ENCODE measurements around the gene MFSD6L. TPM values are rescaled to one million over a fixed set of nuclear protein-coding genes. Genes with fewer than 3 reads are reported as not detected.
"Not testable (repeated sequence)": the region's sequence is repeated elsewhere in the genome, so short reads cannot be mapped to it uniquely, and the experiment has no call there.

The MFSD6L gene
- total RNA-seq, 1 donor from 2014 or later: 0.13 TPM

- H3K27ac Mint-ChIP-seq: no peak overlapping the region
Measured at GRCh38 chr17:8818654-8819330, 19.6 kb upstream of the MFSD6L start.

GRCh38 chr17:8818047-8818446 is 18.9 kb upstream of the MFSD6L start:
- no peak overlapping the region for H3K27ac Mint-ChIP-seq

More at GRCh38 chr17:8818654-8819330, 19.6 kb upstream of the MFSD6L start:
- H3K36me3 Mint-ChIP-seq (ENCODE audit: low read depth): no peaks in the 10 kb centered on the region
- DNase-seq (ENCODE audit: low spot score): no peak
- intact Hi-C loops (cut with micrococcal nuclease): no loop called here
- H3K4me3 Mint-ChIP-seq: no peak overlapping the region
- H3K9me3 Mint-ChIP-seq: no peaks in the 10 kb centered on the region
- H3K4me1 Mint-ChIP-seq (ENCODE audit: low read depth): no peaks in the 10 kb centered on the region
- peaks cover 2% of the 10 kb centered on the region for H3K27me3 Mint-ChIP-seq (ENCODE audit: insufficient read depth)

DNA sequence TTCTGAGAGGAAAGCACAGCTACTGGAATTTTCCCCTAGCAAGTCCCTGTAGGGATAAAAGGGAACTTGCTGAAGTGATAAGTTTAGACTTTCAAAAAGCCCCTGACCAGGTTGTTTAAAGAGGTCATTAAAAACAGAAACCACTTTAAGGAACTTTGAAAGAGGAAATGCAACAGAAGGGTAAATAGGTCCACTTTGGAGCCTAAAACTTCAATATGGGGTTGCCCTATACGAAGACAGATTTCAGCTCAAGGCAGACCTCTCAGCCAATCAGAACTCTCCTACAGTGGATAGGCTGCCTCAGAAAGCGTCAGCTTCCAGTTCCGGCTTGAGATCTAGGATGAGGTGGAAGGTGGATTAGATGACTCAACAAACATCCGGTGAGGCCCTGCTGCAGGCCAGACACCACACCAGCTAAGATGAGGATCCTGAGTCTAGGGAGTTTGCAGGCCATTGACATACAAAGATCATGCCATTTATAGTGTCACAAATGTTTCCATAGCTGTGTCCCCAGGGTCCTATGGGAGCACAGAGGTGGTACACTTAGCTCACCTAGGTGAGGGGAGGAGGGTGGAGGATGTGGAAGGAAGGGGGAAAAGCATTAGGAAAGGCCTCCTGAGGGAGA is 7.9 kb upstream of the MFSD6L start:
- H3K27ac Mint-ChIP-seq: no peak overlapping the region

More at GRCh38 chr17:8818047-8818446, 18.9 kb upstream of the MFSD6L start:
- no peak overlapping the region for H3K4me3 Mint-ChIP-seq
- no peaks in the 10 kb centered on the region for H3K9me3 Mint-ChIP-seq
- H3K36me3 Mint-ChIP-seq (ENCODE audit: low read depth): no peaks in the 10 kb centered on the region
- no peak for DNase-seq (ENCODE audit: low spot score)
- no peaks in the 10 kb centered on the region for H3K4me1 Mint-ChIP-seq (ENCODE audit: low read depth)
- H3K27me3 Mint-ChIP-seq (ENCODE audit: insufficient read depth): peaks cover 2% of the 10 kb centered on the region
- intact Hi-C loops (cut with micrococcal nuclease): no loop called here

GRCh38 chr17:8806253-8806925 is 7.2 kb upstream of the MFSD6L start:
- H3K9me3 Mint-ChIP-seq: peaks cover 8% of the 10 kb centered on the region
- peaks cover 19% of the 10 kb centered on the region for H3K36me3 Mint-ChIP-seq (ENCODE audit: low read depth)
- intact Hi-C loops (cut with micrococcal nuclease): no loop called here
- H3K27ac Mint-ChIP-seq: no peak overlapping the region
- peaks cover 11% of the 10 kb centered on the region for H3K4me1 Mint-ChIP-seq (ENCODE audit: low read depth)
- no peak for DNase-seq (ENCODE audit: low spot score)
- H3K4me3 Mint-ChIP-seq: no peak overlapping the region
- no peaks in the 10 kb centered on the region for H3K27me3 Mint-ChIP-seq (ENCODE audit: insufficient read depth)

More for the DNA sequence above, 7.9 kb upstream of the MFSD6L start:
- peaks cover 21% of the 10 kb centered on the region for H3K36me3 Mint-ChIP-seq (ENCODE audit: low read depth)
- no peak overlapping the region for H3K4me3 Mint-ChIP-seq
- DNase-seq (ENCODE audit: low spot score): no peak
- H3K9me3 Mint-ChIP-seq: peaks cover 15% of the 10 kb centered on the region
- no peaks in the 10 kb centered on the region for H3K27me3 Mint-ChIP-seq (ENCODE audit: insufficient read depth)
- peaks cover 11% of the 10 kb centered on the region for H3K4me1 Mint-ChIP-seq (ENCODE audit: low read depth)
- intact Hi-C loops (cut with micrococcal nuclease): no loop called here

- peaks cover 11% of the 10 kb centered on the region for H3K4me1 Mint-ChIP-seq (ENCODE audit: low read depth)
- H3K27ac Mint-ChIP-seq; H3K27me3 Mint-ChIP-seq (ENCODE audit: insufficient read depth); intact Hi-C loops (cut with micrococcal nuclease); DNase-seq (ENCODE audit: low spot score); H3K4me3 Mint-ChIP-seq; H3K9me3 Mint-ChIP-seq: not testable (repeated sequence)
- H3K36me3 Mint-ChIP-seq (ENCODE audit: low read depth): peaks cover 19% of the 10 kb centered on the region
Measured at GRCh38 chr17:8805396-8805795, 6.2 kb upstream of the MFSD6L start.

- Mint-ChIP-seq H3K4me1 (ENCODE audit: low read depth) (peaks cover 11% of the 10 kb centered on the region), H3K27me3 (ENCODE audit: insufficient read depth) (no peaks in the 10 kb centered on the region), H3K27ac (no peak overlapping the region), H3K9me3 (peaks cover 3% of the 10 kb centered on the region), H3K4me3 (no peak overlapping the region), H3K36me3 (ENCODE audit: low read depth) (peaks cover 15% of the 10 kb centered on the region)
- no peak for DNase-seq (ENCODE audit: low spot score)
- intact Hi-C loops (cut with micrococcal nuclease): no loop called here
Measured at GRCh38 chr17:8803531-8804420, 4.6 kb upstream of the MFSD6L start.

DNA sequence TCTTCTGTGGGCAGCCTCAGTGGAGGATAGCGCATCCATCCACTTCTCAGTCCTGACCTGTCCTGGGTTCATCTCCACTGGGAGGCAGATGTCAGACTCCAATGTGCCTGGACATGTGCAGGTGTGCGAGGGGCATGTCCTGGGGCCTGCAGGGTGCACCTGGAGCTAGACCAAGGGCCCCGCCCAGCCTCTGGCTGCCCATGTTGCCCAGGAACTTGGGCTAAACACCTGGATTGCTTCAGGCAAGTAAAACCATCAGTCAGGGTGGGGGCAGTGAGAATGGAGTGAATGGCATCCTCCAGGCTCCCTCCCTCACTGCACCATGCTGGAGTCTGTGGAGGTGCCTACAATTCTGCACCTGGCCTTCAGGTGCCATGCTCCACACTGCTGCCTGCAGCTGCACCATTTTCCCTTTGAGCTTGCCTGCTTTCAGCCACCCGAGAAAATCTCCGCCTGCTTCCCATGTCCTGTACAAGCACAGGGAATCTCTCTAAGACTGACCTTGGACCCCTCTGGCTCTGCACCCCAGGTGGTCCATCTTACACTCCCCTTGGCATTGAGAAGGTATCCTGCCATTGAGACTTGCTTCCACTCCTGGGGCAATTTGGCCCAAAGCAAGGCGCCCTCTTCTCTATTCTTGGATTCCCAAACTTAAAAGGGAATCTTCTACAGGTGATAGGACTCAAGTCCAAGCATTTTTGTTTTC is 2.1 kb upstream of the MFSD6L start:
- H3K27me3 Mint-ChIP-seq (ENCODE audit: insufficient read depth): peaks cover 2% of the 10 kb centered on the region
- no peaks in the 10 kb centered on the region for H3K9me3 Mint-ChIP-seq
- peaks cover under 1% of the 10 kb centered on the region for H3K4me1 Mint-ChIP-seq (ENCODE audit: low read depth)
- intact Hi-C loops (cut with micrococcal nuclease): no loop called here
- H3K27ac Mint-ChIP-seq: no peak overlapping the region
- H3K36me3 Mint-ChIP-seq (ENCODE audit: low read depth): peaks cover 2% of the 10 kb centered on the region
- DNase-seq (ENCODE audit: low spot score): no peak
- no peak overlapping the region for H3K4me3 Mint-ChIP-seq

- DNase-seq (ENCODE audit: low spot score): no peak
- Mint-ChIP-seq H3K36me3 (ENCODE audit: low read depth) (peaks cover 2% of the 10 kb centered on the region), H3K4me3 (no peak overlapping the region), H3K9me3 (no peaks in the 10 kb centered on the region), H3K27me3 (ENCODE audit: insufficient read depth) (peaks cover 2% of the 10 kb centered on the region), H3K4me1 (ENCODE audit: low read depth) (no peaks in the 10 kb centered on the region), H3K27ac (no peak overlapping the region)
- intact Hi-C loops (cut with micrococcal nuclease): no loop called here
Measured at GRCh38 chr17:8800656-8801055, 1.5 kb upstream of the MFSD6L start.

- no peak overlapping the region for H3K4me3 Mint-ChIP-seq
- no peaks in the 10 kb centered on the region for H3K9me3 Mint-ChIP-seq
- DNase-seq (ENCODE audit: low spot score): no peak
- no peaks in the 10 kb centered on the region for H3K4me1 Mint-ChIP-seq (ENCODE audit: low read depth)
- intact Hi-C loops (cut with micrococcal nuclease): no loop called here
- no peak overlapping the region for H3K27ac Mint-ChIP-seq
- H3K27me3 Mint-ChIP-seq (ENCODE audit: insufficient read depth): peaks cover 6% of the 10 kb centered on the region
- peaks cover 2% of the 10 kb centered on the region for H3K36me3 Mint-ChIP-seq (ENCODE audit: low read depth)
Measured at GRCh38 chr17:8799570-8800212, 526 bp upstream of the MFSD6L start.

GRCh38 chr17:8798176-8798845 is 854 bp downstream of the MFSD6L start:
- intact Hi-C loops (cut with micrococcal nuclease): no loop called here
- peaks cover 6% of the 10 kb centered on the region for H3K27me3 Mint-ChIP-seq (ENCODE audit: insufficient read depth)
- H3K4me3 Mint-ChIP-seq: no peak overlapping the region
- no peaks in the 10 kb centered on the region for H3K9me3 Mint-ChIP-seq
- peaks cover 2% of the 10 kb centered on the region for H3K36me3 Mint-ChIP-seq (ENCODE audit: low read depth)
- H3K4me1 Mint-ChIP-seq (ENCODE audit: low read depth): no peaks in the 10 kb centered on the region
- no peak for DNase-seq (ENCODE audit: low spot score)
- H3K27ac Mint-ChIP-seq: no peak overlapping the region

DNA sequence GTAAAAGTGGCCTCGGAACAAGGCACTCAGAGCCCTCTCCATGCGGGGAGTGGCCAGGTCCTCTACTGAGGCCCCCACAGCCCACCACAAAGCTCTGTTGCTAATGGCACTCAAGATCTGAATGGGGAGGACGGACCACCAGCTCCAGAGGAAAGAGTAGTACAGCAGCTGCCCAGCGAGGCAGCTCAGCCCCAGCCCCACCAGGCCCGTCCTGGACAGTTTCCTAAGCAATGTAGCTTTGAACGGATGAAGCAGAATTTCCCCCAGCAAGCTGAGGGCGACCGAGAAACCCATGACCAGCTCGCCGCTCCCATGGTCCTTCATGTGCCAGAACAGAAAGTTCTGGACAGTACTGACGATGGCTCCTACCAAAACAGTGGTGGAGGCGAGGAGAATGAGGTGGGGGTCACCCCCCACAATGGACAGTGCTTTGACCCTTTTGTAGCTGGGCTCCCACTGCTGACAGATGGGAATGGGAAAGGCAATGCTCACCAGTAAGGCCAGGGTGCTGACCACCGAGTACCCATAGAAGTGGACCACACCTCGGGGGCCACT is 1.5 kb downstream of the MFSD6L start:
- H3K27ac Mint-ChIP-seq: no peak overlapping the region
- DNase-seq (ENCODE audit: low spot score): no peak
- H3K9me3 Mint-ChIP-seq: no peaks in the 10 kb centered on the region
- H3K27me3 Mint-ChIP-seq (ENCODE audit: insufficient read depth): peaks cover 6% of the 10 kb centered on the region
- peaks cover 1% of the 10 kb centered on the region for H3K36me3 Mint-ChIP-seq (ENCODE audit: low read depth)
- H3K4me3 Mint-ChIP-seq: no peak overlapping the region
- intact Hi-C loops (cut with micrococcal nuclease): no loop called here
- H3K4me1 Mint-ChIP-seq (ENCODE audit: low read depth): no peaks in the 10 kb centered on the region
